Mucosa of stomach (tissue), 1 donor: ENCODE measurements around the gene USP11.
"Not testable (repeated sequence)": the region's sequence is repeated elsewhere in the genome, so short reads cannot be mapped to it uniquely, and the experiment has no call there.

Experiments used
- H3K27me3 ChIP-seq: one replicate; pipeline ENCODE4 v1.7.0; 2013; ENCODE audit warnings: mild to moderate bottlenecking, low read length; ENCODE audit not compliant: control insufficient read depth, insufficient read depth
- H3K36me3 ChIP-seq: one replicate; pipeline ENCODE4 v1.7.0; 2013; ENCODE audit warnings: low read length; ENCODE audit not compliant: control insufficient read depth, insufficient read depth
- H3K4me1 ChIP-seq: one replicate; pipeline ENCODE4 v1.7.0; 2013; ENCODE audit warnings: mild to moderate bottlenecking, low read length; ENCODE audit not compliant: control insufficient read depth, insufficient read depth
- H3K4me3 ChIP-seq: one replicate; pipeline ENCODE4 v1.7.0; 2013; ENCODE audit warnings: low read length
- H3K9ac ChIP-seq: one replicate; pipeline ENCODE4 v1.7.0; 2013; ENCODE audit warnings: mild to moderate bottlenecking, low read length, moderate library complexity
- H3K9me3 ChIP-seq: one replicate; pipeline ENCODE4 v1.7.0; 2013; ENCODE audit warnings: mild to moderate bottlenecking, low read length, moderate library complexity; ENCODE audit not compliant: control insufficient read depth
- donor health status: Pancreatic carcinoma.

USP11 gene

DNA sequence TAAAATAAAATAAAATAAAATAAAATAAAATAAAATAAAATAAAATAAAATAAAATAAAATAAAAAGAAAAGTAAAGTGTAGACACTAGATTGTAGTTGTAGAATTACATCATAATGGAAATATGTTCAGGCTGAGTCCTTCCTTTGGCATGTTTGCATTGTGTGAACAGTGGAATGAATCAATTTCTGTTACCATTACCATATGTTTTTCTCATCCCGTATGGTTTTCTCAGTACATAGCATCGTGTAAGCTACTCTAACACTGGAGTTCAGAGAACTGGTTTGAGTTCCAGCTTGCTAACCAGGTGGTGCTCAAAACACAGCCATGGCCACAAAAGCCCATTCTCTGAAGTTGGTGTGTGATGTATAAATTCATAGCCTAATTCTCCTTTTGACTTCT is 45.9 kb downstream of the USP11 start:
- H3K27me3 ChIP-seq = no peaks in the 10 kb centered on the region
- H3K9ac ChIP-seq = no peak overlapping the region
- no peak overlapping the region for H3K4me3 ChIP-seq
- H3K9me3 ChIP-seq = no peaks in the 10 kb centered on the region
- no peaks in the 10 kb centered on the region for H3K36me3 ChIP-seq
- no peaks in the 10 kb centered on the region for H3K4me1 ChIP-seq

DNA sequence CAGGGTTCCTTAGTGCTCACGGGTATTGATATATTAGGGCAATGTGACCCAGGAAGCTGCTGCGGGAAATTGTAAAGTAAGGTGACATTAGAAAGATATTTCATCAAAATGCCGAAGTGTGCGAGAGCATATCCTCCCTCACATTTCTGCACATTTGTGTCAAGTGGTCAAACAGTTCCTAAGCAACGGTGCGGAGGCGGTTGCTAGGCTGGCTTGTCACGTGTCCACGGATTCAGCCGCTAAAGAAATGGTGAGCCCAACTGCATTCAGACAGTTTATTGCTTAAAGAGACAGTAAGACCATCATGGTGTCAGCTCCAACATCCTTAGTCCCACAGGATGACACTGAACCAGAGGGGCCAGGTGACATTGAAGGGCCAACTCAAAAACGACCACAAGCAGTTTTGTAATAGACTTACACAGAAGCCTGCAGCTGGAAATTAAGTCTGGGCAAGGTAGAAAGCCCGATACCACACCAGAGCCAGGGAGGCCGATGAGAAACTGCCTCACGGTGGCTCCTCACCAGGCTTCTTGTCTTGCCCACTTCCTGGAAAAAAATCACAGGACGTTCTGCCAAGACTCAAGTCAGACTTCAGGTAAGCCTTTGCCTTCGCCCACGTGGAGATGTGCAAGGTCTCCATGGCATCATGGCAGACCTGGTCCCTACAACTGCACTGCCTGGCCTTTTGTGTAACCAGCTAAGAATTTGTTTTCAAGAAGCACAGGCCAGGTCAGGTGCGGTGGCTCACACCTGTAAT is 50.4 kb downstream of the USP11 start:
- no peaks in the 10 kb centered on the region for H3K4me1 ChIP-seq
- H3K36me3 ChIP-seq = no peaks in the 10 kb centered on the region
- H3K9me3 ChIP-seq = no peaks in the 10 kb centered on the region
- H3K4me3 ChIP-seq = no peak overlapping the region
- H3K9ac ChIP-seq = no peak overlapping the region
- H3K27me3 ChIP-seq = no peaks in the 10 kb centered on the region

DNA sequence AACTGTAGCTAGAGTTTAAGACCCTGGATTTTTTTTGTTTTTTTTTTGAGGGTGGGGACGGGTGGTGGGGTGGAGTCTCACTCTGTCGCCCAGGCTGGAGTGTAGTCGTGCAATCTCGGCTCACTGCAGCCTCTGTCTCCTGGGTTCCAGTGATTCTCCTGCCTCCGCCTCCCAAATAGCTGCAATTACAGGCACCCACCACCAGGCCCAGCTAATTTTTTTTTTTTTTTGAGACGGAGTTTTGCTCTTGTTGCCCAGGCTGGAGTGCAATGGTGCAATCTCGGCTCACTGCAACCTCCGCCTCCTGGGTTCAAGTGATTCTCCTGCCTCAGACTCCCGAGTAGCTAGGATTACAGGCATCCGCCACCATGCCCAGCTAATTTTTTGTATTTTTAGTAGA is 51.8 kb downstream of the USP11 start:
- not testable (repeated sequence) for H3K27me3 ChIP-seq, H3K4me3 ChIP-seq, H3K9me3 ChIP-seq, H3K4me1 ChIP-seq, H3K9ac ChIP-seq, H3K36me3 ChIP-seq

DNA sequence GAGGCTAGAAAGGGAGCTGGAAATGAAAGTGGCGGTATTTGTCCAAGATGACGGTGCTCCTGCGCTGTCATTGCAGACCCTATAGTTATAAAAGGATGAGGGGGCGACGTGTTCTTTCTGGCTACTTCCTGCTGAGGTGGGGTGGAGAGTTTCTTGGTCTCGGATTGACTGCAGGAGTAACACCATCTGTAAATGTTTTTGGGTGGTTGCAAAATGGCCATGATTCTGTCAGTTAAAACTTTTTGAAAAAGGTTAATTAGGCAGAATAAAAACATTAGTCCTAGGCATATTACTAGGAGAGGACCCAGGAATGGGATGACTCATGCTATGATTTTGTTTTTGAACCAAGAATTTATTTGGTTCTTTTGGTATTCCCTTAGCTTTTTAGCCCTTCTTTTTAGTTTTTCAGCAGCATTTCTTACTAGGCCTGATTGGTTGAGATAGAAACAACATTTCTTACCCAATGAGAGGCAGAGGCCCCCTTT is 53.1 kb downstream of the USP11 start:
- H3K4me1 ChIP-seq = no peaks in the 10 kb centered on the region
- H3K9me3 ChIP-seq = no peaks in the 10 kb centered on the region
- H3K36me3 ChIP-seq = no peaks in the 10 kb centered on the region
- no peaks in the 10 kb centered on the region for H3K27me3 ChIP-seq
- no peak overlapping the region for H3K4me3 ChIP-seq
- H3K9ac ChIP-seq = no peak overlapping the region

DNA sequence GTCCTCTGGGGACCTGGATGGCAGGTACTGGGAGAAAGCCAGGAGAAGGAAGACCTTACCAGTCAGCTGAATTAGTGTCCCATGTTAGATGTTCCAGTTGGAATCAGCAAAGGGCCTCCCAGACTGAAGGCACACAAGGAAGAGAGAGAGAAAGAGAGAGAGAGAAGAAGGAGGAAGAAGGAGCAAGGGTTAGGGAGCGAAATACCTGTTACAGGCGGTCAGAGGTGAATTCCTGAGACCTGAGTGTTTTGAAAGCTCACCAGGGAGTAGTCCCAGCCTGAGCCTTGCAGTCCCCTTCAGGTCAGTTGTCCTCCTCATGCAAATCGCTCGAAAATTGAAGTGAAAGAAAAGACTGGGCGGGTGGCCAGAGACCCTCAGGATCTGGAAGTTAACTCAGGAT is 60.3 kb downstream of the USP11 start:
- no peaks in the 10 kb centered on the region for H3K27me3 ChIP-seq
- no peak overlapping the region for H3K4me3 ChIP-seq
- no peak overlapping the region for H3K9ac ChIP-seq

DNA sequence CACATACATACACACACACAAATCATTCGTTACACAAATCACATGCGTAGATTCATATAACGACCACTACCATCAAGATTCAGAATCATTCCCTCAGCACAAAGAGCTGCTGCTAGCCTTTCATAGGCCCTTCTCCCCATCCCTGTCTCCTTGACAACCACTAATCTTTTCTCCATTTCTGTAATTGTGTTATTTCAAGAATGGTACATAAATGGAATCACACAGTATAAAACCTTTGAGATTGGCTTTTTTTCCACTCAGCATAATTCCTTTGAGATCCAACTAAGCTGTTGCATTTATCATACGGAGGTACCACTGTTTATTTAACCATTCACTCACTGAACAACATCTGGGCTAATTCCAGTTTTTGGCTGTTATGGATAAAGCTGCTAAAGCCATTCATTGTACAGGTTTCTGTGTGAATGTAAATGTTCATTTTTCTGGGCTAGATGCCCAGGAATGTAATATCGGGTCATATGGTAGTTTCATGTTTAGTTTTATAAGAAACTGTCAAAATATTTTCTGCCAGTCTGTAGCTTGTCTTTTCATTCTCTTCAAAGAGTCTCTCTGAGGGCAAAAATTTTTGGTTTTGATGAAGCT is 64.1 kb downstream of the USP11 start:
- Histone ChIP-seq H3K27me3 (no peaks in the 10 kb centered on the region), H3K4me1 (no peaks in the 10 kb centered on the region), H3K9ac (no peak overlapping the region), H3K36me3 (no peaks in the 10 kb centered on the region), H3K4me3 (no peak overlapping the region), H3K9me3 (no peaks in the 10 kb centered on the region)

More for the DNA sequence above, 60.3 kb downstream of the USP11 start:
- Histone ChIP-seq H3K4me1 (no peaks in the 10 kb centered on the region), H3K9me3 (no peaks in the 10 kb centered on the region), H3K36me3 (no peaks in the 10 kb centered on the region)

DNA sequence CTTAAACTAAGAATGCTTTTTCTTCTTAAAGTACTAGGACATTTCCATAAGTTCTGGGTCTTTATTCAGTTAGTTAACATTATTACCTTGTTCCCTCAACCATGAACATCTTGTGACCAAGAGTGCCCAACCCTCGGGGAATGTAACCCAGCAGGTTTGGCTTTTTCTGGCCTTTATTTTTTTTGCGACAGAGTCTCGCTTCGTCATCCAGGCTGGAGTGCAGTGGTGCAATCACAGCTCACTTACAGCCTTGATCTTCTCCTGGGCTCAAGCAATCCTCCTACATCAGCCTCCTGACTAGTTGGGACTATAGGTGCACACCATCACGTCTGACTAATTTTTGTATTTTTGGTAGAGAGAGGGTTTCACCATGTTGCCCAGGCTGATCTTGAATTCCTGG is 65.1 kb downstream of the USP11 start:
- no peaks in the 10 kb centered on the region for H3K36me3 ChIP-seq
- H3K9me3 ChIP-seq = no peaks in the 10 kb centered on the region
- H3K27me3 ChIP-seq = no peaks in the 10 kb centered on the region

More for the DNA sequence above, 65.1 kb downstream of the USP11 start:
- Histone ChIP-seq H3K9ac (no peak overlapping the region), H3K4me3 (no peak overlapping the region), H3K4me1 (no peaks in the 10 kb centered on the region)
